ENCODE data around the gene BPGM.

BPGM gene

DNA sequence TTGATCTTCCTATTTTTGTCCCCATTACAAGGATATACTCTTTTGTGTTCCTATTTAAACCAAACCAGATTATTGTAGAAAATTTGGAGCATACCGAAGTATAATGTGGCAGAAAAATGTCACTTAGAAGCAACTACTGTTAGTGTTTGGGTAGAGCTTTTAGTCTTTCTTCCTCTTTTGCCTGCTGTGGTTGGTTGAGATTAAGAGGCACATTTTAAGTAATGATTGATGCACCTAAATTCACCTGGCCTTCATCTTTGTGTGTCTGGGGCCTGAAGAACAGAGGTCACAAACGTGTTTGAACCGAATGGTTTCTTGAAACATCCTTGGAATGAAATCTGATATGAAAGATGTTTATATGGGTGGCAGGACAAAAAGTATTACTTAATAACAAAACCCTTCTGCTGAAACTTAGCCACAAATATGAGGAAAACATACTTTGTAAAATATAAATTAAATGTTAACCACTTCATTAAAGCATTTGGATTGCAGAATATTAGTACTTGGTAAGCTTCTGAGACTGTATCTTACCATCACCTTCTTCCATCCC, 2.6 kb downstream of the BPGM start:
- no peak overlapping the region for H3K4me3 ChIP-seq (replicated peaks; ENCODE audit: low read depth, low read length)
- no peak for DNase-seq (ENCODE audit: extremely low read depth, low read depth)
- TF ChIP-seq, protein P1, sequence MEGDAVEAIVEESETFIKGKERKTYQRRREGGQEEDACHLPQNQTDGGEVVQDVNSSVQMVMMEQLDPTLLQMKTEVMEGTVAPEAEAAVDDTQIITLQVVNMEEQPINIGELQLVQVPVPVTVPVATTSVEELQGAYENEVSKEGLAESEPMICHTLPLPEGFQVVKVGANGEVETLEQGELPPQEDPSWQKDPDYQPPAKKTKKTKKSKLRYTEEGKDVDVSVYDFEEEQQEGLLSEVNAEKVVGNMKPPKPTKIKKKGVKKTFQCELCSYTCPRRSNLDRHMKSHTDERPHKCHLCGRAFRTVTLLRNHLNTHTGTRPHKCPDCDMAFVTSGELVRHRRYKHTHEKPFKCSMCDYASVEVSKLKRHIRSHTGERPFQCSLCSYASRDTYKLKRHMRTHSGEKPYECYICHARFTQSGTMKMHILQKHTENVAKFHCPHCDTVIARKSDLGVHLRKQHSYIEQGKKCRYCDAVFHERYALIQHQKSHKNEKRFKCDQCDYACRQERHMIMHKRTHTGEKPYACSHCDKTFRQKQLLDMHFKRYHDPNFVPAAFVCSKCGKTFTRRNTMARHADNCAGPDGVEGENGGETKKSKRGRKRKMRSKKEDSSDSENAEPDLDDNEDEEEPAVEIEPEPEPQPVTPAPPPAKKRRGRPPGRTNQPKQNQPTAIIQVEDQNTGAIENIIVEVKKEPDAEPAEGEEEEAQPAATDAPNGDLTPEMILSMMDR (IDR thresholded peaks at IDR 0.05; ENCODE audit: low read depth, low read length, missing control alignments): no peak

DNA sequence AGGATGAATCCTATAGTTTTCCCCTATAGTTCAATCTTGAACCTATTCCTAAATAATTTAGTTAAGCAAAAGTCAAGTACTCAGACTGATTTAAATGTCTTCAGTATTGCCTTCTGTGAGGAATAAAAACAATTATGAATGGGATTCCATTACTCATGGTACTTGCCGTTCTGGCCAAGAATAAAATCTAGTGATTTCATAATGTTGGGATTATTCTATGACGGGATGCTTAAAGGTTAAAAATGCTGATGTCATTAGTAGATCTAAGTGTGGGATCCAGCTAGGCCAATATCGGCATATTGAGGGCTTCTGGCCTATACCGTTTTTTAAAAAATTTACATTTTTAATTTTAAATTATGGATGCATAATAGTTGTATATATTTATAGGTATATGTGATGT, 5.3 kb downstream of the BPGM start:
- DNase-seq (ENCODE audit: extremely low read depth, low read depth): no peak
- TF ChIP-seq, protein P1 (IDR thresholded peaks at IDR 0.05; ENCODE audit: low read depth, low read length, missing control alignments): no peak
- H3K4me3 ChIP-seq (replicated peaks; ENCODE audit: low read depth, low read length): no peak overlapping the region

DNA sequence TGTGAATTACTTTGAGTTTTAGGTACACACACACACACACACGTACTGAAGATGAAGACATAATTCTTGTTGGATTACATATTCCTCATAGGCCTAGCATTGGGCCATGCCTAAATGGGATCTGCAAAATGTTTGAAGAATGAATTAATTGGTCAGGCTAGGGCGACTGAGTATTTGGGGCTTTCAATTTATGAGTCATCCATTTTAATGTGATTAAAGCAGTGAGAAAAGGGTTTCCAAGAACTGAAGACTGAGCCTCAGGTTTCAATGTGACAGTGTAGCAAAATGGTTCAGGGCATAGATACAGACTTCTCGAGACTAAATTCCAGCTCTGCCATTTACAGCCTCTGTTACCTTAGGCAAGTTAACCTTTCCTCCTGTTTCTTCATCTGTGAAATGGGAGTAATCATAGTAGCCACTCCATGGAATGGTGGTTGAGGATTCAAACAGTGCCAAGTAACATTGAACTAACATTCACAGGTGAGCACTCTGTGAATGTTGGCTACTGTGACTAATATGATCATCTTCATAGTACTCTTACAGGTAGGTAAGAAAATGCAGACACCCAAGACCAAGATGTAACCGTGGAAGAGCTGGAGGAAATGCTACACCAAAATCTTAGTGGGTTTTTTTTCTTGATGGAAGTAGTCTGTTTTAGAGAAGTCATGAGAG, 7.6 kb downstream of the BPGM start:
- no peak overlapping the region for H3K4me3 ChIP-seq (replicated peaks; ENCODE audit: low read depth, low read length)
- TF ChIP-seq, protein P1 (IDR thresholded peaks at IDR 0.05; ENCODE audit: low read depth, low read length, missing control alignments): no peak
- no peak for DNase-seq (ENCODE audit: extremely low read depth, low read depth)

DNA sequence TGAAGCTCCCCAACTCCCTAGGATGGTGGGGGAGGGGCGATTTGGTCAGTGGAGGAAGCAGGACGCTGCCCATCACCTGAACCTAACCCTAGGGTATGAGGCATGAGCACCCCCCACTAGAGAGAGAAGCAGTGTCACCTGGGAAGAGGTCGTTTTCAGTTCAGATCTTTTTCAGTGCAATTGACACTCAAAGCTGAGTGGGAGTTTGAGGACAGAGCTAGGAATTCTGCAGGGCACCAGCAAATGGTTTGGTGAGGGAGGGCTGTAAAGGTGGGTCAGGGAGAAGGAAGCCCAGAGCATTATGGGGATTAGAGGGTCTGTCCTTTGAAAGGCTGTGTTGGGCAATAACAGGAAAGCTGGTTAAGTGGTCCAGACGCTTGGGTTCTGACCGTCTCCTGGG, 10.9 kb downstream of the BPGM start:
- DNase-seq (ENCODE audit: extremely low read depth, low read depth): no peak
- no peak overlapping the region for H3K4me3 ChIP-seq (replicated peaks; ENCODE audit: low read depth, low read length)
- TF ChIP-seq, protein P1 (IDR thresholded peaks at IDR 0.05; ENCODE audit: low read depth, low read length, missing control alignments): no peak

DNA sequence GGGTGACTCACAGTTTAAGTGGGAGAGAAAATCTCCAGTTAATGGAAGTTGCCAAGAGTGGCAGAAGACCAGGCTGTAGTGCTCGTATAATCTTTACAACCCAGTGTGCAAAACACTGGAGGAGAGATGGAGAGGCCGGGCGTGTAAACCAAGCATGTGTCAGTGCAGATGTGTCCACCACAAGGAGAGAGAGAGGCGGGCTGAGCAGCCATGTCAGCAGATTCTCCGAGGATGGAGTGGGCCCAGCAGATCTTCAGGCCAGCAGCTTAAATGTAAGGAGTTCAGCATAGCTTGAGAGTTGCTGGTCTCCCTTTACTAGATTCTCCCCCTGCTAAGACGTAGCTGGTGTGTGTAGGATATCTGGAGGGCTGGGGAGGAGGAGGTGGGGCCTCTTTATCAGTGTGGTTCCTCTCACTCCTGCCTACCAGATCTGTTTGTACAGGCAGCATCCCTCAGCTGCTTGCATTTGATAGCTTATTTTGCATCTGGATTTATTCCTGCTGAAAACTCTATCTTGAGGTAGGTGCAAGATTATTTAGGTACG, 13.7 kb downstream of the BPGM start:
- TF ChIP-seq, protein P1 (IDR thresholded peaks at IDR 0.05; ENCODE audit: low read depth, low read length, missing control alignments): no peak
- no peak for DNase-seq (ENCODE audit: extremely low read depth, low read depth)

DNA sequence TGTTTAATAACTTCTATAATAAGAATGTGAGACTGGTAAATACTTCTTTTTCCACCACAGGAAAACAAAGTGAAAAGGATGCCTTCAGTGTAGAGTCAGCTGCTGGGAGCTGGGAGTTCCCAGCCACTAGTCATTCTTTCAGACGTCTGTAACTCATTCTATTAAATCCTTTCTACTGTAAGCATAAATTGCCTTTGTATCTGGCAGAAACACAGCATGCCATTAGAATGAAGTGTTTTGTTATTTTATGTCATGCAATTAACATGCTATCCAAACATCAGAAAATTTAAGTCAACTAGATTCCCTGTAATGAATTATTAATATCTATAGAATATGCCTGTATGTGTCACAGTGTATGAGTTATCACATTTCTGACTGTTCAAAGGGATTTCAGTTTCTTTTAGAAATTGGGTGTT, 14.3 kb downstream of the BPGM start:
- no peak for DNase-seq (ENCODE audit: extremely low read depth, low read depth)
- TF ChIP-seq, protein P1 (IDR thresholded peaks at IDR 0.05; ENCODE audit: low read depth, low read length, missing control alignments): no peak
- no peak overlapping the region for H3K4me3 ChIP-seq (replicated peaks; ENCODE audit: low read depth, low read length)

More for the DNA sequence above, 13.7 kb downstream of the BPGM start:
- H3K4me3 ChIP-seq (replicated peaks; ENCODE audit: low read depth, low read length): no peak overlapping the region
